AG04450 (cell line): ENCODE measurements around the gene MORC4. TPM values are rescaled to one million over a fixed set of nuclear protein-coding genes. Genes with fewer than 3 reads are reported as not detected.

Experiments used
- CTCF ChIA-PET: fragments of 300-600, 350-600 bp; formaldehyde crosslinking; extraction: SDS; loops from one replicate; lab custom pipeline; 2022; ENCODE audit warnings: antibody characterized with exemption, inconsistent platforms; lab: Charles Lee
- POLR2A ChIA-PET: fragments of 350-600 bp; formaldehyde crosslinking; extraction: SDS; loops from one replicate; lab custom pipeline; 2021; ENCODE audit warnings: antibody characterized with exemption, inconsistent platforms; lab: Yijun Ruan, JAX
- DNase-seq: peaks from one replicate; pipeline ENCODE4 v3.0.0-alpha.2; 2011; ENCODE audit warnings: low read depth, low spot score
- H3K27ac ChIP-seq: one replicate; pipeline ENCODE4 v1.5.1; 2012; ENCODE audit warnings: low read depth, low read length, control low read depth
- H3K27me3 ChIP-seq: one replicate; pipeline ENCODE4 v1.6.0; 2012; ENCODE audit warnings: low read length; ENCODE audit not compliant: control insufficient read depth, insufficient read depth
- H3K4me3 ChIP-seq: 2 replicates; pipeline ENCODE4 v1.5.1; 2011; ENCODE audit warnings: mild to moderate bottlenecking, low read depth, low read length, control low read depth
- H3K9me3 ChIP-seq: 2 replicates; pipeline ENCODE4 v1.5.1; 2012; ENCODE audit warnings: low read length; ENCODE audit not compliant: control insufficient read depth, insufficient read depth
- polyA plus RNA-seq: library from polyadenylated mRNA; depleted of rRNA; stranded (reverse); fragments of >200 nt; gene quantifications from 2 replicates; pipeline ENCODE4 v1.2.3, GENCODE V29; 2011
- TF ChIP-seq, protein P1 (sequence below): IDR thresholded peaks from 2 replicates; pipeline ENCODE4 v1.5.1; 2011; ENCODE audit warnings: low read depth, low read length, control low read depth, inconsistent platforms

The MORC4 gene
- polyA plus RNA-seq, 1 experiment = 36.0 TPM

DNA sequence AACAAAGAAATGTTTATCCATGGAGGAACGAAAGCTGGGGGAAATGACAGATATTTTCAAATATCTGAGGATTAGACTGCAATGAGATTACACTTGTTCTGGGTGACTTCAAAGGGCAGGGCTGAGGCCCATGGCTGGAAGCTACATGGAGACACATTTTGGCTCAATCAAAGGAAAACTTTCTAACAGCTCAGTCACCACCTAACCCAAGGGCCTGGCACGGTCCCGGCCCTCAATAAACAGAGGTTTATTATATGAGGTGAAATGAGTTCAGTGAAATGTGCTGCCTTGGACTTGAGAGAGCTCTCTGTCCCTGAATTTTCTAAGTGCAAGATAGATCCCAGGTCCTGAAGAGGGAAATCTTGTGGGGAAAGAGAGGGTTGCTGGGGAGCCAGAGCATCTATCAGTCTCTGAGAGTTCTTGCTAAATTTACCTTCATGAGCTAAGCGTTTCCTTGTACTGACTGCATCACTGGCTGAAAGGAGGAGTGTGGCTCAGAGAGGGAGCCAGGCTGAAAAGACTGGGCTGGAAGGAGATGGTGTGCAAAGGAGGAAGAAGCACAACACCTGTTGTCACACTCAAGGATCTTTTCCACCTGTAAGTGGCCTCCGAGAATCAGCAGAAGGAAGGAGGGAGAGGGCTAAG, 94.8 kb downstream of the MORC4 start:
- CTCF ChIA-PET = interaction anchor here (1.4 kb wide), 1 partner anchor 11 kb away, joined by 5 read pairs; no protein-coding TSS in a partner anchor
- no peaks in the 10 kb centered on the region for H3K27me3 ChIP-seq
- no peak for DNase-seq
- no peak overlapping the region for H3K27ac ChIP-seq
- POLR2A ChIA-PET = no interaction called here
- H3K9me3 ChIP-seq = no peaks in the 10 kb centered on the region
- H3K4me3 ChIP-seq = no peak overlapping the region
- TF ChIP-seq, protein P1, sequence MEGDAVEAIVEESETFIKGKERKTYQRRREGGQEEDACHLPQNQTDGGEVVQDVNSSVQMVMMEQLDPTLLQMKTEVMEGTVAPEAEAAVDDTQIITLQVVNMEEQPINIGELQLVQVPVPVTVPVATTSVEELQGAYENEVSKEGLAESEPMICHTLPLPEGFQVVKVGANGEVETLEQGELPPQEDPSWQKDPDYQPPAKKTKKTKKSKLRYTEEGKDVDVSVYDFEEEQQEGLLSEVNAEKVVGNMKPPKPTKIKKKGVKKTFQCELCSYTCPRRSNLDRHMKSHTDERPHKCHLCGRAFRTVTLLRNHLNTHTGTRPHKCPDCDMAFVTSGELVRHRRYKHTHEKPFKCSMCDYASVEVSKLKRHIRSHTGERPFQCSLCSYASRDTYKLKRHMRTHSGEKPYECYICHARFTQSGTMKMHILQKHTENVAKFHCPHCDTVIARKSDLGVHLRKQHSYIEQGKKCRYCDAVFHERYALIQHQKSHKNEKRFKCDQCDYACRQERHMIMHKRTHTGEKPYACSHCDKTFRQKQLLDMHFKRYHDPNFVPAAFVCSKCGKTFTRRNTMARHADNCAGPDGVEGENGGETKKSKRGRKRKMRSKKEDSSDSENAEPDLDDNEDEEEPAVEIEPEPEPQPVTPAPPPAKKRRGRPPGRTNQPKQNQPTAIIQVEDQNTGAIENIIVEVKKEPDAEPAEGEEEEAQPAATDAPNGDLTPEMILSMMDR = no peak

DNA sequence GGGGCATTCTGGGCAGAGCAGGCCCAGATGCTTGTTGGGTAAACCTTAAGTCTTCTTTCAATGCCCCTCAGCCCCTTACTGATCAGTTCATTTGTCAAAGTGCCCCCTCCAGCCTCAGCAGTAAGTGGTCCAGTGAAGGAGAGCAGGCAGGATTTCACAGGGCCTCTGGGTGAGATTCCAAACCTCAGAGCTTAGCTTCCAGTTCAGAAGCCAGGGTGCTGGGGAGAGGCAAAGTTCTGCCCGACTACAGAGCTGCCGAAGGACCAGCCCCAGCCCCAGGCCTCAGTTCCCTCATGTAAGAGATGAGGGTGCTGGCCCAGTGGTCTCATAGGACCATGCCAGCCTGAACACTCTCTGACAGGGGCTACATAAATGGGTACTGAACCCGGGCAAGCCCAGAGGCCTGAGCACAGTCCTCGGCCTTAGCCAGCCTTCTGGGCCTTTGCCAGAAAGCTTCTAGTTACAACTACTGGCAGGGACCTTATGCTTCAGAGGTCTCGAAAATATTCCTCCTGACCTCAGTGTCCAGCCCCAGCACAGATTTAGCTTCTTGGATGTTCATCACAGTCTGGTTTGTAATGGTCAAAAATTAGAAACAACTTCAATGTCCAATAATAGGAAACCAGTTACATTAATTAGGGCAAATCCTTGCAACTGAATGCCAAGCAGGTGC, 96.0 kb downstream of the MORC4 start:
- H3K27me3 ChIP-seq = no peaks in the 10 kb centered on the region
- H3K4me3 ChIP-seq = no peak overlapping the region
- no peak for DNase-seq
- POLR2A ChIA-PET = no interaction called here
- CTCF ChIA-PET = interaction anchor here (1.4 to 2.0 kb wide), 2 partner anchors 10 kb away, joined by 5 to 7 read pairs; no protein-coding TSS in a partner anchor
- H3K9me3 ChIP-seq = no peaks in the 10 kb centered on the region
- no peak overlapping the region for H3K27ac ChIP-seq
- TF ChIP-seq, protein P1 = no peak

DNA sequence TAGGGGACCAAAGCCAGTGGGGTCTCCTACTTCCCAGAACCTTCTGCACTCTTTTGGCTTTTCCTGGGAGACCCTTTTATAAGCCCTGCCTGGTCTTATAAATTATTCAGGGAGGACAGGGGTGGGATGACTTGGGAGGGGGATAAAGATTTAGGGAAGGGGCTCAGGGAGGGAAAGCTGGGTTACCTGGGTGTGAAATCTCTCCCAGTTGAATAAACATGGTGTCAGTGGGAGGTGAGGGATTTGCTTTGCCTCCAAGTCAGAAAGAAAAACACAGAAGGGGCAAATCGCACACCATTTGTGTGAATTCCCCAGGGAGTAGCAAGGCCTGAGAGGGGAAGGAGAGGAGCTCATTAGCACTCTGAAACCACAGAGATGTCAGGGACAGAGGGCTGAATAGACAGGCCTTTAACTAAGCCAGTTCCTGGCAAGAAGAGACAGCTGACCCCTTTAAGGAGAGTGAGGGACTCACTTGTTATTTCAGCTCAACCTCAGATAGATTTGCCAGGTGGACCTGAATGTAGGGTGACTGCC, 96.7 kb downstream of the MORC4 start, which contains the start of gene RIPPLY1:
Gene RIPPLY1, minus strand, starts transcription at position 51 of the 534 bp plus-strand sequence. CDS start 54 bp downstream, outside the sequence.
- POLR2A ChIA-PET = no interaction called here
- Histone ChIP-seq H3K27me3 (no peaks in the 10 kb centered on the region), H3K9me3 (no peaks in the 10 kb centered on the region), H3K27ac (no peak within 1 kb of the TSS), H3K4me3 (no peak within 1 kb of the TSS)
- TF ChIP-seq, protein P1 = no peak
- CTCF ChIA-PET = interaction anchor here (2.0 kb wide), 1 partner anchor 9 kb away, joined by 7 read pairs; no protein-coding TSS in a partner anchor
- no peak for DNase-seq

DNA sequence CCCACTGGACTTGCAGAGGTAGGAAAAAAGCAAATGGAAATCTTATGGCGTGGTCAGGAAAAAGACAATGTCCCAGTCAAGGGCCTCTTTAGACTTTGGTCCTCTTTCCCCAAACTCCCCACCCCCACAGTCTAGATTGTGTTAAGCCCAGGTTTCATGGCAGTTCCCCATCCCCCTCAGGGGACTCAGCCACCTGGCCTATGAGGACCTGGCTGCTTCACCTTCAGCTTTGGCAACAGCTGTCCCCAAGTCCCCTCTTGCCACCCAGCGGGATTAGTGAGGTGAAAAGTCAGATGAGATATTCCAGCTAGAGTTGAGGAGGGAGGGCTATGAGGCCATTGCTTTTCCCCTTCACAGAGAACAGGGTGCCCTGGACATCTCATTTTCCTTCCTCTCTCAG, 97.3 kb downstream of the MORC4 start:
- Histone ChIP-seq H3K4me3 (no peak overlapping the region), H3K27ac (no peak overlapping the region), H3K27me3 (no peaks in the 10 kb centered on the region), H3K9me3 (no peaks in the 10 kb centered on the region)
- TF ChIP-seq, protein P1 = no peak
- ChIA-PET CTCF (interaction anchor here (2.0 kb wide), 1 partner anchor 8 kb away, joined by 7 read pairs; no protein-coding TSS in a partner anchor), POLR2A (no interaction called here)
- no peak for DNase-seq
